HG03066 (cell line): ENCODE results near the gene CDC42BPG.
"Not testable (repeated sequence)": the region's sequence is repeated elsewhere in the genome, so short reads cannot be mapped to it uniquely, and the experiment has no call there.

Source experiments
- ATAC-seq: cut with Tn5 transposase; IDR thresholded peaks from one replicate; pipeline ENCODE4 v1.9.1; 2021; ENCODE audit warnings: low read depth; ENCODE audit not compliant: unreplicated experiment

Gene CDC42BPG

GRCh38 chr11:64849598-64850356 lies 5.3 kb upstream of the CDC42BPG start:
- no peak for ATAC-seq

- ATAC-seq = no peak
These were observed 4.6 kb upstream of the CDC42BPG start for GRCh38 chr11:64848826-64849597.

GRCh38 chr11:64848214-64848825 lies 3.9 kb upstream of the CDC42BPG start:
- ATAC-seq = no peak

GRCh38 chr11:64846998-64847666 lies 2.7 kb upstream of the CDC42BPG start:
- no peak for ATAC-seq

- not testable (repeated sequence) for ATAC-seq
These were observed 1.3 kb upstream of the CDC42BPG start for GRCh38 chr11:64845776-64846129.

- no peak for ATAC-seq
These were observed 799 bp upstream of the CDC42BPG start for GRCh38 chr11:64845129-64845775.

GRCh38 chr11:64843686-64844329 lies 645 bp downstream of the CDC42BPG start:
- ATAC-seq = no peak

GRCh38 chr11:64842851-64843685 lies 1.4 kb downstream of the CDC42BPG start:
- ATAC-seq = no peak

GRCh38 chr11:64842366-64842759 lies 2.1 kb downstream of the CDC42BPG start:
- ATAC-seq = no peak

GRCh38 chr11:64841592-64842365 lies 2.7 kb downstream of the CDC42BPG start:
- no peak for ATAC-seq

GRCh38 chr11:64839887-64840782 lies 4.3 kb downstream of the CDC42BPG start:
- ATAC-seq = no peak

- ATAC-seq = no peak
These were observed 5.1 kb downstream of the CDC42BPG start for GRCh38 chr11:64839335-64839734.

GRCh38 chr11:64838600-64839334 lies 5.7 kb downstream of the CDC42BPG start:
- ATAC-seq = no peak

- ATAC-seq = no peak
These were observed 6.5 kb downstream of the CDC42BPG start for GRCh38 chr11:64837887-64838351.

- no peak for ATAC-seq
These were observed 7.9 kb downstream of the CDC42BPG start for GRCh38 chr11:64836448-64837072.
